Measurements from ENCODE around the gene ICAM5. TPM values are rescaled to one million over a fixed set of nuclear protein-coding genes. Genes with fewer than 3 reads are reported as not detected.
A peak's percentile ranks its signal among the peaks of the same experiment; 100 is the strongest.

The ICAM5 gene
- total RNA-seq, 4 donors from 2014 or later, result 0.31 to 1.1 (median 0.53) TPM

DNA sequence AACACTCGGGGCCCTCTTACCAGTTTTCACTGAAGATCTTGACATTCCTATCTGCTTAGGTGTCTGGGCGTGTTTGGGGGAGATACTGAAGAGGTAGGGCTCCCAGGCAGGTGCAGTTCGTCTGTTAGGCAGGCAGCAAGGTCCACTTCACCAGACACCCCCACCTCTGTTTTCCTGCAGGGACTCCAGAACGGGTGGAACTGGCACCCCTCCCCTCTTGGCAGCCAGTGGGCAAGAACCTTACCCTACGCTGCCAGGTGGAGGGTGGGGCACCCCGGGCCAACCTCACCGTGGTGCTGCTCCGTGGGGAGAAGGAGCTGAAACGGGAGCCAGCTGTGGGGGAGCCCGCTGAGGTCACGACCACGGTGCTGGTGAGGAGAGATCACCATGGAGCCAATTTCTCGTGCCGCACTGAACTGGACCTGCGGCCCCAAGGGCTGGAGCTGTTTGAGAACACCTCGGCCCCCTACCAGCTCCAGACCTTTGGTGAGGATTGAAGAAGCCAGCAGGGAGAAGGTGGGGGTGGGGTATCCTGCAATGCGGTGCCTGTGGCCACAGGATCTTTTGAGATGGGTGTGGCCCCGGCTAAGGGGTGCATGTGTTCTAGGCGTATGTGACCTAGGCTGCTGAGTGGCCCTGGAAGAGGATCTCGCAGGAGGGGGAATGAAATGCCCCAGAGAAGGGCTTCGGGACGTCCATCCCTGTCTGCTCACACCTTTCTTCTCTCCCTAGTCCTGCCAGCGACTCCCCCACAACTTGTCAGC, 6.3 kb upstream of the ICAM5 start:
- TF ChIP-seq CTCF (IDR thresholded peaks at IDR 0.05), result no peak
- DNase-seq (ENCODE audit: low spot score) (no peak), ATAC-seq (ENCODE audit: low FRiP score) (no peak)

DNA sequence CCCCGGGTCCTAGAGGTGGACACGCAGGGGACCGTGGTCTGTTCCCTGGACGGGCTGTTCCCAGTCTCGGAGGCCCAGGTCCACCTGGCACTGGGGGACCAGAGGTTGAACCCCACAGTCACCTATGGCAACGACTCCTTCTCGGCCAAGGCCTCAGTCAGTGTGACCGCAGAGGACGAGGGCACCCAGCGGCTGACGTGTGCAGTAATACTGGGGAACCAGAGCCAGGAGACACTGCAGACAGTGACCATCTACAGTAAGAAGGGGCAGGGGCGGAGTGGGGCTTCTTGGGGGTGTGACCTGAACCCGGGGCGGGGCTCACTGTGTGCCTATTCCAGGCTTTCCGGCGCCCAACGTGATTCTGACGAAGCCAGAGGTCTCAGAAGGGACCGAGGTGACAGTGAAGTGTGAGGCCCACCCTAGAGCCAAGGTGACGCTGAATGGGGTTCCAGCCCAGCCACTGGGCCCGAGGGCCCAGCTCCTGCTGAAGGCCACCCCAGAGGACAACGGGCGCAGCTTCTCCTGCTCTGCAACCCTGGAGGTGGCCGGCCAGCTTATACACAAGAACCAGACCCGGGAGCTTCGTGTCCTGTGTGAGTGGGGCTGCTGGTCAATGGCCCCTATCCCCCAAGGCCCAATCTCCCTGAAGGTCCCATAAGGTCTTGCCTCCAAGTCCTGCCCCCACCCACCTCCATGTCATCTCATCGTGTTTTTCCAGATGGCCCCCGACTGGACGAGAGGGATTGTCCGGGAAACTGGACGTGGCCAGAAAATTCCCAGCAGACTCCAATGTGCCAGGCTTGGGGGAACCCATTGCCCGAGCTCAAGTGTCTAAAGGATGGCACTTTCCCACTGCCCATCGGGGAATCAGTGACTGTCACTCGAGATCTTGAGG, 5.4 kb upstream of the ICAM5 start:
- ATAC-seq (ENCODE audit: low FRiP score), result no peak
- DNase-seq (ENCODE audit: low spot score), result no peak
- no peak for TF ChIP-seq CTCF (IDR thresholded peaks at IDR 0.05)

DNA sequence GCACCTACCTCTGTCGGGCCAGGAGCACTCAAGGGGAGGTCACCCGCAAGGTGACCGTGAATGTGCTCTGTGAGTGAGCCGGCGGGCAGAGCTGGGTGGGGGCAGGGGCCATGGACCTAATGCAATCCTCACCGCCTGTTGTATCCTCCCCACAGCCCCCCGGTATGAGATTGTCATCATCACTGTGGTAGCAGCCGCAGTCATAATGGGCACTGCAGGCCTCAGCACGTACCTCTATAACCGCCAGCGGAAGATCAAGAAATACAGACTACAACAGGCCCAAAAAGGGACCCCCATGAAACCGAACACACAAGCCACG, 4.8 kb upstream of the ICAM5 start:
- DNase-seq (ENCODE audit: low spot score) (no peak), ATAC-seq (ENCODE audit: low FRiP score) (no peak)
- TF ChIP-seq CTCF (IDR thresholded peaks at IDR 0.05), result no peak

DNA sequence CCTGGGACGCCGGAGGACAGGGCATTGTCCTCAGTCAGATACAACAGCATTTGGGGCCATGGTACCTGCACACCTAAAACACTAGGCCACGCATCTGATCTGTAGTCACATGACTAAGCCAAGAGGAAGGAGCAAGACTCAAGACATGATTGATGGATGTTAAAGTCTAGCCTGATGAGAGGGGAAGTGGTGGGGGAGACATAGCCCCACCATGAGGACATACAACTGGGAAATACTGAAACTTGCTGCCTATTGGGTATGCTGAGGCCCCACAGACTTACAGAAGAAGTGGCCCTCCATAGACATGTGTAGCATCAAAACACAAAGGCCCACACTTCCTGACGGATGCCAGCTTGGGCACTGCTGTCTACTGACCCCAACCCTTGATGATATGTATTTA, 4.4 kb upstream of the ICAM5 start:
- ATAC-seq (ENCODE audit: low FRiP score) (no peak), DNase-seq (ENCODE audit: low spot score) (no peak)
- TF ChIP-seq CTCF (IDR thresholded peaks at IDR 0.05), result no peak

- no peak for TF ChIP-seq CTCF (IDR thresholded peaks at IDR 0.05)
- ATAC-seq (ENCODE audit: low FRiP score), result peak; percentile 17
- DNase-seq (ENCODE audit: low spot score), result no peak
Observed at GRCh38 chr19:10286803-10287737, 2.7 kb upstream of the ICAM5 start, which contains the start of gene ICAM4. Gene ICAM4 (plus strand): TSS chr19:10286955. CDS start chr19:10287013, 58 bp downstream.

DNA sequence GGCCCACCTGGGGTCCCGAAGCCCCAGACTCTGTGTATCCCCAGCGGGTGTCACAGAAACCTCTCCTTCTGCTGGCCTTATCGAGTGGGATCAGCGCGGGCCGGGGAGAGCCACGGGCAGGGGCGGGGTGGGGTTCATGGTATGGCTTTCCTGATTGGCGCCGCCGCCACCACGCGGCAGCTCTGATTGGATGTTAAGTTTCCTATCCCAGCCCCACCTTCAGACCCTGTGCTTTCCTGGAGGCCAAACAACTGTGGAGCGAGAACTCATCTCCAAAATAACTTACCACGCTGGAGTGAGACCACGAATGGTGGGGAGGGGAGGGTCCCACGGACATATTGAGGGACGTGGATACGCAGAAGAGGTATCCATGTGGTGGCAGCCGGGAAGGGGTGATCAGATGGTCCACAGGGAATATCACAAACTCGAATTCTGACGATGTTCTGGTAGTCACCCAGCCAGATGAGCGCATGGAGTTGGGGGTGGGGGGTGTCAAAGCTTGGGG, 1.0 kb upstream of the ICAM5 start:
- no peak for TF ChIP-seq CTCF (IDR thresholded peaks at IDR 0.05)
- no peak for ATAC-seq (ENCODE audit: low FRiP score)

More for the DNA sequence above, 1.0 kb upstream of the ICAM5 start:
- DNase-seq (ENCODE audit: low spot score), result no peak
